B cell (primary cell): ENCODE measurements around the gene COL5A2. TPM values are rescaled to one million over a fixed set of nuclear protein-coding genes. Genes with fewer than 3 reads are reported as not detected.

Source experiments
- ATAC-seq: fragments of 200-7000 bp; cut with Tn5 transposase; one replicate; pipeline ENCODE4 v1.10.0; 2021; ENCODE audit warnings: low read depth, mild to moderate bottlenecking, moderate number of reproducible peaks, moderate library complexity
- CTCF ChIA-PET: fragments of 350-600 bp; sonication (Branson Sonifier 250); formaldehyde crosslinking; loops from one replicate; lab custom pipeline; 2021; ENCODE audit warnings: antibody characterized with exemption, inconsistent platforms; lab: Charles Lee
- POLR2A ChIA-PET: fragments of 350-600 bp; sonication (Branson Sonifier 250); formaldehyde crosslinking; loops from one replicate; lab custom pipeline; 2021; ENCODE audit warnings: antibody characterized with exemption; lab: Charles Lee
- DNase-seq: peaks from one replicate; pipeline ENCODE4 v3.0.0; 2013
- H2AFZ ChIP-seq: 2 replicates; pipeline ENCODE4 v1.6.1; 2012; ENCODE audit warnings: mild to moderate bottlenecking, low read depth, low read length; ENCODE audit not compliant: insufficient read depth, poor library complexity, severe bottlenecking
- H3K27ac ChIP-seq, 2 donors: 1 replicate in 1 of 2; 2 replicates in 1 of 2; pipeline ENCODE4 v1.5.1; 2012 to 2013; ENCODE audit warnings: low read length in 2 of 2, mild to moderate bottlenecking in 2 of 2, moderate library complexity in 1 of 2
- H3K27me3 ChIP-seq, 4 experiments: fragments of 200-600 bp in 1 of 4; sonication (generic) in 1 of 4; replicated peaks in 1 of 4; 1 replicate in 2 of 4; 2 replicates in 2 of 4; pipeline versions ENCODE4 v1.6.1 to v1.7.0; 2013 to 2016; ENCODE audit warnings: low read length in 3 of 4, mild to moderate bottlenecking in 2 of 4, mixed read lengths in 1 of 4, moderate library complexity in 1 of 4; ENCODE audit not compliant: insufficient read depth in 4 of 4, control insufficient read depth in 3 of 4; ENCODE audit errors: control extremely low read depth in 1 of 4
- H3K36me3 ChIP-seq, 2 experiments: replicated peaks in 1 of 2; 1 replicate in 1 of 2; 2 replicates in 1 of 2; pipeline versions ENCODE4 v1.6.1 to v1.7.1; 2013; ENCODE audit warnings: low read length in 1 of 2; ENCODE audit not compliant: insufficient read depth in 2 of 2, control insufficient read depth in 1 of 2; ENCODE audit errors: control extremely low read depth in 1 of 2, extremely low read depth in 1 of 2
- H3K4me1 ChIP-seq, 2 donors: fragments of 200-600 bp in 1 of 2; sonication (generic) in 1 of 2; 1 replicate in 1 of 2; 2 replicates in 1 of 2; pipeline versions ENCODE4 v1.5.1 to v1.6.1; 2013 to 2017; ENCODE audit warnings: low read length in 2 of 2; ENCODE audit not compliant: control insufficient read depth in 2 of 2, insufficient read depth in 2 of 2
- H3K4me2 ChIP-seq: replicated peaks from 2 replicates; pipeline ENCODE3; 2012; ENCODE audit warnings: mild to moderate bottlenecking, low read depth, low read length; ENCODE audit not compliant: poor library complexity, severe bottlenecking
- H3K4me3 ChIP-seq, 5 experiments: fragments of 200-600 bp in 1 of 5; sonication (generic) in 1 of 5; 1 replicate in 3 of 5; 2 replicates in 2 of 5; pipeline versions ENCODE4 v1.5.1 to v1.7.0; 2011 to 2016; ENCODE audit warnings: low read length in 4 of 5, mild to moderate bottlenecking in 4 of 5, low read depth in 2 of 5, control low read depth in 1 of 5, moderate library complexity in 1 of 5; ENCODE audit not compliant: insufficient read depth in 1 of 5; ENCODE audit errors: control extremely low read depth in 1 of 5, extremely low read depth in 1 of 5
- H3K79me2 ChIP-seq: fragments of 200-600 bp; sonication (generic); one replicate; pipeline ENCODE4 v1.6.0; 2016; ENCODE audit warnings: low read length; ENCODE audit not compliant: control insufficient read depth, insufficient read depth
- H3K9ac ChIP-seq: fragments of 200-600 bp; sonication (generic); 2 replicates; pipeline ENCODE4 v1.6.1; 2017; ENCODE audit warnings: mild to moderate bottlenecking, low read length, moderate library complexity
- H3K9me3 ChIP-seq, 3 donors: one replicate each; pipeline versions ENCODE4 v1.6.1 to v1.7.1; 2013; ENCODE audit warnings: low read length in 2 of 3; ENCODE audit not compliant: control insufficient read depth in 2 of 3, insufficient read depth in 1 of 3; ENCODE audit errors: control extremely low read depth in 1 of 3
- H4K20me1 ChIP-seq: 2 replicates; pipeline ENCODE4 v1.6.0; 2012; ENCODE audit warnings: mild to moderate bottlenecking, low read length; ENCODE audit not compliant: insufficient read depth, control insufficient read depth, poor library complexity, severe bottlenecking
- H3K27ac Mint-ChIP-seq: one replicate; pipeline ENCODE4 v1.8.0; 2021; ENCODE audit warnings: mixed read lengths
- H3K27me3 Mint-ChIP-seq: one replicate; pipeline ENCODE4 v1.8.0; 2021; ENCODE audit warnings: mixed read lengths
- H3K4me1 Mint-ChIP-seq: one replicate; pipeline ENCODE4 v1.8.0; 2021; ENCODE audit warnings: mixed read lengths
- H3K4me3 Mint-ChIP-seq: one replicate; pipeline ENCODE4 v1.8.0; 2021; ENCODE audit warnings: mixed read lengths
- H3K9me3 Mint-ChIP-seq: one replicate; pipeline ENCODE4 v1.8.0; 2022; ENCODE audit warnings: mixed read lengths; ENCODE audit not compliant: insufficient read depth
- CTCF ChIP-seq: fragments of 200-600 bp; IDR thresholded peaks from one replicate; pipeline ENCODE4 v1.8.0; 2022; ENCODE audit warnings: antibody characterized with exemption, mild to moderate bottlenecking
- EZH2 ChIP-seq: IDR thresholded peaks from 2 replicates; pipeline ENCODE4 v1.6.1; 2012; ENCODE audit warnings: borderline replicate concordance, low read depth, mild to moderate bottlenecking, moderate library complexity, low read length; ENCODE audit not compliant: insufficient read depth, poor library complexity, severe bottlenecking
- WGBS: methylation state at CpG from one replicate; pipeline ENCODE4 v1.1.5; 2013; ENCODE audit warnings: missing lambda C conversion rate; ENCODE audit not compliant: insufficient coverage; 5-methylcytosine and 5-hydroxymethylcytosine counted together
- intact Hi-C: fragments of 100-400 bp; cut with micrococcal nuclease; formaldehyde crosslinking; loops from one replicate; pipeline ENCODE4 v1.10.0; 2022
- polyA plus RNA-seq: library from polyadenylated mRNA; depleted of rRNA; stranded (reverse); fragments of >200 nt; gene quantifications from 2 replicates; pipeline ENCODE4 v1.2.3, GENCODE V29; 2012
- total RNA-seq, 2 donors: library from RNA; stranded (reverse); fragments of 120-200 nt in 1 of 2; gene quantifications; 1 replicate in 1 of 2; 2 replicates in 1 of 2; pipeline versions ENCODE4 v1.2.3 to v1.2.4, GENCODE V29; 2013 to 2022

COL5A2 gene
- total and polyA plus RNA-seq, 2 donors (not counting 1 experiment from before 2014, with no cell fraction given) = 0.44 to 0.45 TPM

GRCh38 chr2:189151906-189152305 lies 27.7 kb downstream of the COL5A2 start:
- H3K9me3 Mint-ChIP-seq = no peaks in the 10 kb centered on the region
- H3K4me1 Mint-ChIP-seq = no peaks in the 10 kb centered on the region
- no peaks in the 10 kb centered on the region for H3K27me3 Mint-ChIP-seq

GRCh38 chr2:189150033-189150432 lies 29.5 kb downstream of the COL5A2 start:
- no peak overlapping the region for H3K4me3 Mint-ChIP-seq

More at GRCh38 chr2:189151906-189152305, 27.7 kb downstream of the COL5A2 start:
- no peaks in the 10 kb centered on the region for H3K4me1 ChIP-seq
- ChIA-PET POLR2A (no interaction called here), CTCF (no interaction called here)
- H4K20me1 ChIP-seq = no peaks in the 10 kb centered on the region
- DNase-seq (no peak), ATAC-seq (no peak)
- no peak overlapping the region for H2AFZ ChIP-seq
- H3K36me3 ChIP-seq = no peaks in the 10 kb centered on the region
- H3K79me2 ChIP-seq = no peaks in the 10 kb centered on the region
- no peak overlapping the region for H3K4me2 ChIP-seq
- no peaks in the 10 kb centered on the region for H3K27me3 ChIP-seq
- H3K27ac Mint-ChIP-seq = no peak overlapping the region
- intact Hi-C loops = no loop called here
- no peak overlapping the region for H3K4me3 ChIP-seq
- TF ChIP-seq EZH2 (no peak), CTCF (no peak)
- no peaks in the 10 kb centered on the region for H3K9me3 ChIP-seq
- no peak overlapping the region for H3K9ac ChIP-seq
- H3K27ac ChIP-seq = no peak overlapping the region
- H3K4me3 Mint-ChIP-seq = no peak overlapping the region

More at GRCh38 chr2:189150033-189150432, 29.5 kb downstream of the COL5A2 start:
- H3K27ac Mint-ChIP-seq = no peak overlapping the region
- WGBS = no CpG with 5 or more reads among the region's 2 CpGs
- H2AFZ ChIP-seq = no peak overlapping the region
- H3K9ac ChIP-seq = no peak overlapping the region
- no peaks in the 10 kb centered on the region for H3K9me3 ChIP-seq
- no peaks in the 10 kb centered on the region for H3K4me1 ChIP-seq
- POLR2A ChIA-PET = no interaction called here
- no peak overlapping the region for H3K4me3 ChIP-seq
- H3K36me3 ChIP-seq = no peaks in the 10 kb centered on the region
- CTCF ChIA-PET = no interaction called here
- DNase-seq (no peak), ATAC-seq (no peak)
- intact Hi-C loops = no loop called here
- no peaks in the 10 kb centered on the region for H3K27me3 Mint-ChIP-seq
- H3K9me3 Mint-ChIP-seq = no peaks in the 10 kb centered on the region
- H3K27ac ChIP-seq = no peak overlapping the region
- no peaks in the 10 kb centered on the region for H3K27me3 ChIP-seq
- no peak for TF ChIP-seq EZH2
- no peak for TF ChIP-seq CTCF
- H4K20me1 ChIP-seq = no peaks in the 10 kb centered on the region
- H3K4me1 Mint-ChIP-seq = no peaks in the 10 kb centered on the region
- H3K4me2 ChIP-seq = no peak overlapping the region
- H3K79me2 ChIP-seq = no peaks in the 10 kb centered on the region
